ENCODE measurements around the gene PLXNA4.

The PLXNA4 gene

GRCh38 chr7:132102391-132102790 lies 473.9 kb downstream of the PLXNA4 start:
- DNase-seq (ENCODE audit: low read depth in 2 of 2, low spot score in 1 of 2), result no peak

GRCh38 chr7:132100981-132101380 lies 475.3 kb downstream of the PLXNA4 start:
- DNase-seq (ENCODE audit: low read depth in 2 of 2, low spot score in 1 of 2), result no peak

GRCh38 chr7:132100483-132100882 lies 475.8 kb downstream of the PLXNA4 start:
- DNase-seq (ENCODE audit: low read depth in 2 of 2, low spot score in 1 of 2), result no peak

GRCh38 chr7:132099163-132099562 lies 477.1 kb downstream of the PLXNA4 start:
- DNase-seq (ENCODE audit: low read depth in 2 of 2, low spot score in 1 of 2), result no peak

GRCh38 chr7:132098327-132098726 lies 477.9 kb downstream of the PLXNA4 start:
- no peak for DNase-seq (ENCODE audit: low read depth in 2 of 2, low spot score in 1 of 2)

- no peak for DNase-seq (ENCODE audit: low read depth in 2 of 2, low spot score in 1 of 2)
These were observed 478.6 kb downstream of the PLXNA4 start for GRCh38 chr7:132097550-132098134.

GRCh38 chr7:132095111-132095765 lies 481.0 kb downstream of the PLXNA4 start:
- DNase-seq (ENCODE audit: low read depth in 2 of 2, low spot score in 1 of 2), result no peak

- DNase-seq (ENCODE audit: low read depth in 2 of 2, low spot score in 1 of 2), result no peak
These were observed 484.2 kb downstream of the PLXNA4 start for GRCh38 chr7:132092106-132092505.

GRCh38 chr7:132091706-132092105 lies 484.6 kb downstream of the PLXNA4 start:
- no peak for DNase-seq (ENCODE audit: low read depth in 2 of 2, low spot score in 1 of 2)

GRCh38 chr7:132090444-132090843 lies 485.8 kb downstream of the PLXNA4 start:
- DNase-seq (ENCODE audit: low read depth in 2 of 2, low spot score in 1 of 2), result no peak

GRCh38 chr7:132089356-132089755 lies 486.9 kb downstream of the PLXNA4 start:
- DNase-seq (ENCODE audit: low read depth in 2 of 2, low spot score in 1 of 2), result no peak

- DNase-seq (ENCODE audit: low read depth in 2 of 2, low spot score in 1 of 2), result no peak
These were observed 488.8 kb downstream of the PLXNA4 start for GRCh38 chr7:132087421-132087820.

- no peak for DNase-seq (ENCODE audit: low read depth in 2 of 2, low spot score in 1 of 2)
These were observed 491.4 kb downstream of the PLXNA4 start for GRCh38 chr7:132084776-132085388.

- no peak for DNase-seq (ENCODE audit: low read depth in 2 of 2, low spot score in 1 of 2)
These were observed 492.6 kb downstream of the PLXNA4 start for GRCh38 chr7:132083537-132084123.

- no peak for DNase-seq (ENCODE audit: low read depth in 2 of 2, low spot score in 1 of 2)
These were observed 493.1 kb downstream of the PLXNA4 start for GRCh38 chr7:132083126-132083525.

- DNase-seq (ENCODE audit: low read depth in 2 of 2, low spot score in 1 of 2), result no peak
These were observed 493.9 kb downstream of the PLXNA4 start for GRCh38 chr7:132082394-132082793.

- no peak for DNase-seq (ENCODE audit: low read depth in 2 of 2, low spot score in 1 of 2)
These were observed 494.6 kb downstream of the PLXNA4 start for GRCh38 chr7:132081686-132082085.

- DNase-seq (ENCODE audit: low read depth in 2 of 2, low spot score in 1 of 2), result no peak
These were observed 495.2 kb downstream of the PLXNA4 start for GRCh38 chr7:132080967-132081668.

- no peak for DNase-seq (ENCODE audit: low read depth in 2 of 2, low spot score in 1 of 2)
These were observed 495.8 kb downstream of the PLXNA4 start for GRCh38 chr7:132080467-132080866.

- DNase-seq (ENCODE audit: low read depth in 2 of 2, low spot score in 1 of 2), result no peak
These were observed 497.2 kb downstream of the PLXNA4 start for GRCh38 chr7:132078891-132079735.

All from stimulated activated CD8-positive, alpha-beta memory T cell treated with anti-CD3 and anti-CD28 coated beads, Interleukin-4, amount 100 ng/mL, for 1 hour (primary cell).